IPS-NIHi11 (cell line): ENCODE data around the gene PCDH8.

Experiments
- DNase-seq: peaks from one replicate; pipeline ENCODE4 v3.0.0; 2012; ENCODE audit warnings: mixed read lengths, low spot score

The PCDH8 gene, protein sequence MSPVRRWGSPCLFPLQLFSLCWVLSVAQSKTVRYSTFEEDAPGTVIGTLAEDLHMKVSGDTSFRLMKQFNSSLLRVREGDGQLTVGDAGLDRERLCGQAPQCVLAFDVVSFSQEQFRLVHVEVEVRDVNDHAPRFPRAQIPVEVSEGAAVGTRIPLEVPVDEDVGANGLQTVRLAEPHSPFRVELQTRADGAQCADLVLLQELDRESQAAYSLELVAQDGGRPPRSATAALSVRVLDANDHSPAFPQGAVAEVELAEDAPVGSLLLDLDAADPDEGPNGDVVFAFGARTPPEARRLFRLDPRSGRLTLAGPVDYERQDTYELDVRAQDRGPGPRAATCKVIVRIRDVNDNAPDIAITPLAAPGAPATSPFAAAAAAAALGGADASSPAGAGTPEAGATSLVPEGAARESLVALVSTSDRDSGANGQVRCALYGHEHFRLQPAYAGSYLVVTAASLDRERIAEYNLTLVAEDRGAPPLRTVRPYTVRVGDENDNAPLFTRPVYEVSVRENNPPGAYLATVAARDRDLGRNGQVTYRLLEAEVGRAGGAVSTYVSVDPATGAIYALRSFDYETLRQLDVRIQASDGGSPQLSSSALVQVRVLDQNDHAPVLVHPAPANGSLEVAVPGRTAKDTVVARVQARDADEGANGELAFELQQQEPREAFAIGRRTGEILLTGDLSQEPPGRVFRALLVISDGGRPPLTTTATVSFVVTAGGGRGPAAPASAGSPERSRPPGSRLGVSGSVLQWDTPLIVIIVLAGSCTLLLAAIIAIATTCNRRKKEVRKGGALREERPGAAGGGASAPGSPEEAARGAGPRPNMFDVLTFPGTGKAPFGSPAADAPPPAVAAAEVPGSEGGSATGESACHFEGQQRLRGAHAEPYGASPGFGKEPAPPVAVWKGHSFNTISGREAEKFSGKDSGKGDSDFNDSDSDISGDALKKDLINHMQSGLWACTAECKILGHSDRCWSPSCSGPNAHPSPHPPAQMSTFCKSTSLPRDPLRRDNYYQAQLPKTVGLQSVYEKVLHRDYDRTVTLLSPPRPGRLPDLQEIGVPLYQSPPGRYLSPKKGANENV

DNA sequence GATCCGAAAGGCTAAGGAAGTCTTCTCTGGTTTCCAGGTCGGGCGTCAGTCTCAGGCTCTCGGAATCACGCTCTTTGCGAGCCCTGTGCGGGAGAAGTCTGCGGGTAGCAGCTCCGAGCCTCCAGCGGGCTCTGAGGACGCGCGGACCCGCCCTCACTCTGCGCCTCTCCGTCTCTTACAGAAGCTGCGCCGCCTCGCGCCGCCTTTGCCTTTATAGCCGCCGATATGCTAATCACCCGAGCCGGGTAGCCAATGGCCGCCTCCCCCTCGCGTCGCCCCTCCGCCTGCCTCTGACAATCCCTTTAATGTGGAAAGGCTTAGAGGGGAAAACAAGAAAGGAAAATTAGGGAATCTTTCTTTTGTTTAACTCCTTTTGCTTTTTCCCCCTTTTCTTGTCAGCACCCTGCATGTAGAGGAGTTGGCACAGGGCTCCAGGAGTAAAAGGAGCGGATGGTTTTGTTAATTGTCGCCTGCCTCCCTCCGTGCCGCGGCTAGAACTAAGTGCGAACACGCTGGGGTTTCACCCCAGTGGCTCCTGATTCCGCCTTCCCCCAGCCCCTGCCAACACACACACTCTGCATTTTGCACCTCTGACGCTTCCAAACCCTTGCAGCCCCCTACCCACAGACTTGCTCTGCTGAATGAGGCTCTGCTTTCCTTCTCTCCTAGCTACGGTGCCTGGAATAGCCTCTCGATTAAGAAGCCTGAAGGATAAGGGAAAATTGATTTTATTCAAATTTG is at the start of gene PCDH8:
Gene PCDH8 (minus strand): TSS at position 186 of the 741 bp plus-strand sequence. CDS start 204 bp downstream, outside the sequence.
- peak; percentile 76 for DNase-seq

DNA sequence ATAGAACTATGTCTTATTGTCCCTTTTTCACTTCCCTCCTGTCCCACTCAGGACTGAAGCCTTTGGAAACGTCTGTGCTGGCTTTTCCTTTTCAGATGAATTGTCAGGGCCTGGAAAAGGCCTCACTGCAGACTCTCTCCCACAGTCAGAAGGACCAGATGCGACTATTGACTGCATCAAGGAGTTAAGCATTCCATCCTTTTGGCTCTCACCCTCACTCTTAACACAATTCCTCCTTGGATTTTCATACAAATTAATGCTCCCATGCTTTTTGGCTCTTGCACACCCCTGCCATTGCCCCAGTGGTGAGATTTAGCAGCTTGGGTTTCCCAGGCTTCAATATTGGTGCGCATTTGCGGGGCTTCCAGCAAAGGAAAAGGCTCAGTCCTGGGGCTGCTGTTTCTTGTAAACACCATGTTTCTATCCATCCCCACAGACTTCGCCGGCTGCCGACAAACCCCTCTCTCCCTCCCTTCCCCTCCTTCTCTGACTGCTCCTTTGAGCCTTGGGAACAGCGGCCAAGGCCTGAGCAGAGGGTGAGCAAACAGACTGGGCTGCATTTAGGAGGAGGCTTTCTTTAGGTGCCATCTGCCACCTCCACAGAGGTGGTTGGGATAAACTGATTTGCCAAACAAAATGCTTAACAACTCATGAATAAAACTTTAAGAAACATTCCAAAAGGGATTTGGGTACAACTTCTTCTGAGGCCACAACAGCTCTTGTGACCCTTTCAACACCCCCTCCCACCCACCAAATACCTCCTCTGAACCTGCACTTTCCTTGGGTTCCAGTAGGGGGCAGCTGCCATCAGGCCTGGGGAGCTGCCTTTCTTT is 48.6 kb upstream of the PCDH8 start:
- peak; percentile 78 for DNase-seq

DNA sequence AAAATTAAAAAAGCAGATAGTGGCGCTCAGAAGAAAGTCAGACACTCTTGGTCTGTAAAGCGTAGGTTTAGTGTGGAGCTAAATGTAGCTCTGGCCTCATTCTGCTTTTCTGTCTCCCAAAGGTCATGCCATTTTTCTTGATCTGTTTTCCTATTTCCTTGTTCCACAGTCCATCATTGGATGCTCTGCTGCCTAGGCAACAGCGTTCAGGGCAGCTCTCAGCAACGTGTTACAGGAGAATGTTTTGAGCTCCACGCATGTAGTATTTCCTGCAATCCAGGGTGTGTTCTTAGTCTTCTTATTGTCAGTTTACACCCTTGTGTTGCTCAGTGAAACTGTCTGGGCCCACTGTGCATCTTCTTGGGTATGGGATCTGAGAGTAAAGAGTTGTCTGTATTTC is 46.0 kb upstream of the PCDH8 start:
- DNase-seq: no peak

DNA sequence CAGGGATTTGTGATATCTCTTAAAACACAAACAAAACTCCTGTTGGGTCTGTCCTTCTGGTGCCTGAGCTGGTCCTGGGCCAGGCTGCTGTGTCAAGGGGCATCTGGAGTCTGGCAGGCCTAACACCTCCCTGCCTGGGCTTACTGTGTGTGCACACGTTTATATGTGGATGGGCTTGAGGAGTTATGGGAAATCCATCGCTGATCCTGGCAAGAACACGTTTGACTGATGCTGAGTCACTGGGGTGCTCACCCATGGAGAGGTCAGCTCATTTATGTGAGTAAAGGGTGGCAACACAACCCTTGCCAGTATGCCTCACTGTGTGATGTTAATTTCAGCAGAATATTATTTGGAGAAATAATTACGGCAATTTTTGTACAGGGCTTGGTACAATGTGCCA is 44.5 kb upstream of the PCDH8 start:
- no peak for DNase-seq

DNA sequence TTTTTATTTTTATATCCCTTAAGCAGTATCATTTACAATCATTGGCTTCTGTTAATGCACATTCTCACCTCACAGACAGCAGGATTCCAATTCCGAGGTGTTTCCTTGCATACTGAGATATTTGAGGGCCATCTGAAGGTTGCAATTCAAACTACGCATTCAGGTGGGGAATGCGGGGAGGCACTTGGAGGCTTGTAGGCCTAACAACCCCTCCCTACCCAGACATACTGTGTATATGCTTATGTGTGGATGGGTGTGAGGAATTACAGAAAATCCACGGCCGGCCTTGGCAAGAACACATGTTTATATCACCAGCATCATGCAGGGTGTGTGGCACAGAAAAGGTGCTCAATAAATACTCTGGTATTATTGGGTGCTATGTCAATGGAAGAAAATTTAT is 43.3 kb upstream of the PCDH8 start:
- DNase-seq: no peak

DNA sequence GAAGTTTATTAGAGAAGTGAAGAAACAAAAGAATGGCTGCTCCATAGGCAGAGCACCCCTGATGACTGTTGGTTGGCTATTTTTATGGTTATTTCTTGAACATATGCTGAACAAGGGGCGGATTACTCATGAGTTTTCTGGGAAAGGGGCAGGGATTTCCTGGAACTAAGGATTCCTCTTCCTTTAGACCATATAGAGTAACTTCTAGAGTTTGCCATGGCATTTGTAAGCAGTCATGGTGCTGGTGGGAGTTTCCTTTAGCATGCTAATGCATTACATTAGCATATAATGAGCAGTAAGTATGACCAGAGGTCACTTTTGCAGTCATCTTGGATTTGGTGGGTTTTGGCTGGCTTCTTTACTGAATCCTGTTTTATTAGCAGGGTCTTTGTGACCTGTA is 38.7 kb upstream of the PCDH8 start:
- no peak for DNase-seq

DNA sequence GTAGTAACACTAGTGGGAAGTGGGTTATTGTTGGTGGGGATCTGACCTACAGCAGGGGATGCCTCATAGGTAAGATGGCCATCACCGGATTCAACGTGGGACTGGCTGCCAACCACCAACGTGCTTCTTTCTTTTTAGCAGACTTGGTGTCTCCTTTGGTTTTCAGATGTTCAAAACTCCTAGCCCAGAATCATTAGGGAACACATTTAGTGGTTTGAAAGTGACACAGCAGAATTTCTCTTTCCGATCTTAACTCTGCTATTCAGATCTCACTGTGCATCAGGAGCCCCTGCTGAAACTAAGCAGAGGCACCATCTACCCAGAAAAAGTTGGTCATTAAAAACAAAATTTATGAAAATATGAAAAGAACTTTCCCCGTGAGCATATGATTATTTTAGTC is 36.7 kb upstream of the PCDH8 start:
- no peak for DNase-seq

DNA sequence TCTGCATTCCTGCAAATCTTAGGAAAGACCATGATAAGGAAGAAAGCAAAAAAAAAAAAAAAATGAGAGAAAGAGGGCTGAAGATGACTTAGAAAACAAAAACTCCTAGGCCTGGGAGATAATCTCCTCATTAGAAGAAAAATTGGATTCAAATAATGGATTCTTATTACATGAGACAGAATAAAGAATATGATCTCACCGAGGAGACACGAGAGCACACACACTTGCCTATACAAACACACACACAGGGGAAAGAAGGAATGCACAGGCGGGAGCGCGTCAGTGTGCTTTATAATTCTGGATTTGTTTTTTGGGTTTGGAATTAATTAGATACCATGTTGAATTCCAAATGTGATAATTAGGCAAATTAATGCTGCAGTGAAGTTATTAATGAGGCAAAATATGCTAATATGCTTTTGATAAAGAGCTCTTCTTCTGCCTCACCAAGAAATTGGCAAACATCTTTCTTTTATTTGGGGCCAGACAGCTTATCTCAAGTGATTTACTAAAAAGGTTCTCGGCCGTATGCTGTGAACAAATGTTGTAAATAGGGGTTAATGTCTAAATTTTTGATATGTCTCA is 36.1 kb upstream of the PCDH8 start:
- DNase-seq: no peak

DNA sequence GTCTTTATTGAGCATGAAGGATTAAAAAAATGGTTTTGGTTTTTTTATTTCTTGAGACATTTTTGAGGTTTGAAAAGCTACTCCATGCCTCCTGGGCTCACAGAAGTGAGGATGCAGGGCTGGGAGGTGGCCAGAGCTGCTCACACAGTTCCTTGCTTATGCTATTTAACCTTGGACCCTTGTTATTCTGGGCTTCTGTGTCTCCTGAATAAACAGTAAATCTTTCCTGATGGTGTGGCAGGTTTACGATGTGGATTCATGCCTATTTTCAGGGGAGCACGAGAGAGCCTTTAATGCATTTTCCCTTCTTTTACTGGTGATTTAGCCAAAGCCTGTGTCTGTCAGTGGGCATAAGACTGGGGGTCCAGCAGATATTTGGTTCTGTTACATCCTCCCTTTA is 34.3 kb upstream of the PCDH8 start:
- DNase-seq: no peak

DNA sequence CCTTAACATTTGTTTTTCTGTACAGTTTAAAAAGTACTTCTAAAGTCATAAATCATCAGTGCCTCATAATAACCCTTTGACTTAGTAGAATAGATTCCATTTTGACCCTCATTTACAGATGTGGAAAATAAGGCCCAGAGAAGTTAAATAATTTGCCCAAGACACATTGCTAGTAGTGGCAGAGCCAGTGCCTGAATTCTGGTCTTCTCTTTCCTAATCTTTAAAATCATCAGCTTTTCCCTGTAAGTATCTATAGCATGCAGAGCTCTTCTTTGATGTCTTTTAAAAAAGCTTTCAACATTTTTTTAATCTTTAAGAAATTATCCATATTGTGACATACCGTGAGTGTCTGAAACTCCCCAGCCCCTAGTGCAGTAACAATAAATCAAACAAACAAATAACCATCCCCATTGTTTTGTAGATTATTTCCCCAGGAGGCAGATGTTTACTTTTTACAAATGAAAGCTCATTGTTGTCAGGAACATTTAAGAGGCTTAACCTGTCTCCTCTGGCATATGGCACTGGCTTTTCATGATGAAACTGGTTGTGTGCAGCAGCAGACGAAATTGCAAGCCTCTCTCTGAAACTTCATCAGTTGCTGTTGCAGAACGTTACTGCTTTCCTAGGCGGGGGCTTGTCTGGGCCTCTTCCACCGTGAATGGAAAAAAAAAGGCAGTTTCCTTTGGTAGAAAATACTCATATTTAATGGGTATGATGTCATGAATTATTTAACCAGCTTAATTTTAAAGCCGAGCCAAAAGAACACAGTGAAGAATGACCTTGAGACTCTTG is 31.7 kb upstream of the PCDH8 start:
- peak; percentile 58 for DNase-seq

DNA sequence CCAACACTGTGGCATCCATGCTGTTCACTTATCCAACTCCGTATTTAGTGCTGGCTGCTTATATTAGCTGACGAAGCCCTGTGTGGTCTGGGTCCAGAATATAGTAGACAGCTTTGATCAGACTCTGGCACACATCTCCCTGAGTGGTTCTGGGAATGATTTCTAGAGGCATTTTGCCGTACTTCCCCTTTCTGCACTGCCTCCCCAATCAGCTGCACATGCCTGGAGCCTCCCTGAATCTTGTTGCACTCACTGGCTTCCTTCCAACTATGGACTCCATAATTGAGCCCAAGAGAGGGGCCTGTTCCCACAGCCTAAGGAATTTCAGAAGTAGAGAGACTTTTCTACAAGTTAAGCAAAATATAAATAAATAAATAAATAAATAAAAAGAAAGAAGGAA is 30.4 kb upstream of the PCDH8 start:
- DNase-seq: no peak

DNA sequence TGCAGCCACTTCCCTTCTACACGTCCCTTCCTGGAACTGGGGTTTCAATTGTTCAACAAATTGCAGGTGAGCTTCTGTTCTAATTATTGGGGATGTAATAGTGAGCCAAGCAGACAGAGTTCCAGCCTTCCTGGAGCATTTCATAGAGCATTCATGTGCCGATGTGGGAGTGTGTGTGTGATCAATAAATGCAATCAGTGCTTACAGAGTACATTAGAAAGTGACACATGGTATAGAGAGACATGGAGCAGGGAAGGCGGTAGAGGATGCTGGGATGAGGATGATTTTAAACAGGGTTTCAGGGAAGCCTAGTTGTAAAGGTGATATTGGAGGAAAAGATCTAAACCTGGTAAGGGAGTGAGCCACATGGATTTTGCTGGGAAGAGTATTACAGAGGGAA is 21.7 kb upstream of the PCDH8 start:
- no peak for DNase-seq

DNA sequence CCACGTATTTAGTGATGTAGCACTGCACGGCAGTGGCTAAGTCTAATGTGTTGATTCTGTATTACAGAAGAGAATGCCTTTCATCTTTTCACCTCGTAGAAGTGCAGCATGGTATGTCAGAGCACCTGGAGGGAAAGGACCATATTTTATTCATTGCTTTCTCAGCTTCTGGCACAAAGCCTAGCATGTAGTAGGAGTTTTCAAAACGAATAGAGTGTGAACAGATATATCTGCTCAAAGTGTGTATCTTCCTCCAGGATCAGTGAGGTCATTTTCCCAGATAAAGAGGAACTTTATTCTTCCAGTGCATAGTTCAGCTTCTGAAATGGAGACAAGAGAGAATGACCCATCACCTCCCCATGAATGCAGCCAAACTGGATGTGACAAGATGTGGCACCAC is 21.2 kb upstream of the PCDH8 start:
- DNase-seq: no peak

DNA sequence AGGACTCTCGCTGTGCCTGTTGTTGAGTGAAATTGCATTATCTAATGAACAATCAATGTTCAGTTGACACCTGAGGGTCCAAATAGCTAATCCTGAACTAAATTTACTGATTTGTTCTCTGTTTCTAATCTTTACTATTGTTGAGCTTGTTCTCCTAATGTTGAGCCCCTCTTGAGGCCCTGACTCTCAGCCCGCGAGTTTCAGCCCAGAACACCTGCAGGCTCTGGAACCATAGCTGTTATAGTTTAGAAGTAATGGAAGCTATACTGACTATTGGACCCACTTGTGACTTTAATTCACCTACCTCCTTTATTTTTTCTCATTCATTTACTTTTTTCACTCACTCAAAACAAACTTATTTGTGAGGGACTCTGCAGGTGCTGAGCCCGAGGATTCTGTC is 20.6 kb upstream of the PCDH8 start:
- no peak for DNase-seq

DNA sequence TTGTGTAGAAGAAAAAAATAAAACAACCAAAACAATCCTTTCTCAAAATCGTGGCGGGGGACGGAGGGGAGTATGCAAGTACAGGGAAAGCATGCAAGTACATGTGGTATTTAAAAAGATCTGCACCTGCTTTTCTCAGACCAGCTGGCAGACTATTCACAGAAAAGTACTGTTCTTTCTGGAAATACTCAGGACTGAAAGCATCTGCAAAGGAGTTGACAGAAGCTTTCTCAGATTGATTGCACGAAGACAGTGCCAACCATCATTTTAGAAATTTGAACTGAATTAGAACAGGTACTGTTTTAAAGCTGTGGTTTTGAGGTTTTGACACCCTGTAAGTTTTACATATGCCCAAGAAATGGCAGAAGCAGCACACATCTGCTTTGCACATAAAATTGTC is 19.8 kb upstream of the PCDH8 start:
- no peak for DNase-seq

DNA sequence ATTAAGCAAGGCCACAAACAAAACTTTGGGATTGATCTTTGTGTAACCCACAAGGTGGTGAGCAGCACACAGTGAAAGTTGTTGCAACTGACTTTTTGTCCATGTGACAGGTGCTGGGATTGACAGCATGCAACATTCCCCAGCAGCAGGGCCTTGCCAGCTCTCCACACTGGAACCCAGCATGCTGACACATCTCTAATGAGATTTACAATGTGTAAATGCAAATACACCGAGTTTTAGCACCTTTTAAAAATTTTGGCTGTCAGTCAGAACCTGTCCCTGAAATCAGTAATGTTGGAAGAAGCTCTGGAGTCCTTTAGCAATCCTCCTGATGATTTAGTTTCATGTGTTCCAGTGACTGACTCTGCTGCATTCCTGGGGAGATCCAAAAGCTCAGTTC is 16.5 kb upstream of the PCDH8 start:
- DNase-seq: no peak

DNA sequence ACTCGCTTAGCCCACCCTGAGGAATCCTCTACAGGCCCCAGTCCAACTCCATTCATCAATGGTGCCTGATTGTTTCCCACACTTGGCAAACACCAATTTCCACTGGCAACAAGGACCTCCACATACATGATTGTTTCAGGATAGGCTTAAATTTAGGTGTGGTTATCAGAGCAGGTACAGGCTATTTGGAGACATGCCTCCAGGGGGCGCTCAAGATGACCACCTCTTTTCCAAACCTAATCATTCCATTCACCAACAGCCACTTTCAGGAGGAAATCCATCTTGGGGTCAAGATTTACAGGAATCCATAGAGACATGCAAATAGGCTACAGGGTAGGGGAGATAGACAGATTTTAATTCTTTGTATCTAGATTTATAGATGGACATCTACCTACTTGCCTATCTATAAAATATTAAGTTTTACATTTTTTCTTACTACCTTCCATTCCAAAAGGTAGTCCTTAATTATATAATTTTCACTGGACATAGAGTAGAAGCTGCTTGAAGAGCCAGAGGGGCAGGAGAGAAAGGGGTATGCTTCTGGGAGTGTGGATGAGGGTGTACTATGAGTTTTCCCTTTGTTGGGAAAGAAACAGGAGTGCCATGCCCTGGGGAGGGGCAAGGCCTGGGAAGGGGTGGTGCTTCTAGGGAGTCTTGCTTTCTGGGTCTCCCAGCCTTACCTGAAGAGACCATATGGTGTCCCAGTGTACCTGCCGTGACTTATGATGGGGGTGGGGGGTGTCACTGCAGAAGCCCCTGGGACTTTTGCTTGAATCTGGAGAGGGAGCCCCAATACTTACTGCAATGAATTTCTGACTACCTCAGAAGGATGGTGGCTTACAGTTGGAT is 14.1 kb upstream of the PCDH8 start:
- peak; percentile 74 for DNase-seq

DNA sequence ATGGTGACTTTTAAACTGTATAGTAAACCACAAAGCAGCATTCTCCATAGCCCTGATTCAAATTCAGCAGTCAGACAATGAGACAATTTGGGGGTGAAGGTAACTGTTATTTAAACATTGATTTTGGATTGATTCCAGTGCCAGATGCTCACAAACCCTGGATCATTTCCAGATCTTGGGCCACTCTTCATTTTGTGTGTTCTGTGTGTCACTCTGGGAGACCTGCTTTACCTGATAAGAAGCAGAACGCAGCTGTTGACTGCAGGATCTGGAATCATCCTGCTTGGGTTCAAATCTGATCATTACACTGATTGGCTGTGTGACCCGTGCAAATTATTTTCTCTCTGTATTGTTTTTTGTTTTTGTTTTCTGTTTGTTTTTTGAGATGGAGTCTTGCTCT is 4.0 kb upstream of the PCDH8 start:
- no peak for DNase-seq
